SH-SY5Y (cell line): ENCODE data around the gene RABGEF1.

Experiments
- GATA2 ChIP-seq: IDR thresholded peaks from 2 replicates; pipeline ENCODE4 v1.6.1; 2011; ENCODE audit warnings: mild to moderate bottlenecking, low read depth, low read length
- GATA3 ChIP-seq: IDR thresholded peaks from 2 replicates; pipeline ENCODE4 v1.6.1; 2011; ENCODE audit warnings: low read depth, mild to moderate bottlenecking, low read length, moderate library complexity

DNA sequence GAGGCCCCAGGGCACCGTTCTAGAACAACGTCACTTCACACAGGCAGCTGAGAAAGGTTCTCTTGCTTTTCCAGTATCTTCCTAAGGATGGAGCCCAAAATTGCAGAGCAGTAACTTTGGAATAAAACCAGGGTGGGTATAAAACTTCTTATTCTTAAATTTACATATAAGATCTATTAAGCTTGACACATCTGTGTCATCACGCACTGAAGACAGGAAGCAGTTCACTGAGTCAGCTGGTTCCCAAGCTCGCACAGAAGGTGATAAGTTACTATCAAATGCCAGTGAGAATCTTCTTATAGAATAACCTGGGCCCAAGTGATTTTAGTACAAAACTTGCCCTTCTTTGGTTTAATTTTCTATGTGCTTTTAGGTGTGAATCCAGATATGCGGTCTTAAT lies 70.2 kb downstream of the RABGEF1 start:
- no peak for TF ChIP-seq GATA2
- TF ChIP-seq GATA3, result no peak
